ENCODE data around the gene CDY2B.
"Not testable (repeated sequence)": the region's sequence is repeated elsewhere in the genome, so short reads cannot be mapped to it uniquely, and the experiment has no call there.

- TF ChIP-seq CTCF (IDR thresholded peaks at IDR 0.05; ENCODE audit: low read length); EZH2 (IDR thresholded peaks at IDR 0.05; ENCODE audit: borderline replicate concordance, low read length): not testable (repeated sequence)
These were observed at the start of gene CDY2B for GRCh38 chrY:17880120-17880519.
